ENCODE measurements around the gene MYO18B.

Gene MYO18B

DNA sequence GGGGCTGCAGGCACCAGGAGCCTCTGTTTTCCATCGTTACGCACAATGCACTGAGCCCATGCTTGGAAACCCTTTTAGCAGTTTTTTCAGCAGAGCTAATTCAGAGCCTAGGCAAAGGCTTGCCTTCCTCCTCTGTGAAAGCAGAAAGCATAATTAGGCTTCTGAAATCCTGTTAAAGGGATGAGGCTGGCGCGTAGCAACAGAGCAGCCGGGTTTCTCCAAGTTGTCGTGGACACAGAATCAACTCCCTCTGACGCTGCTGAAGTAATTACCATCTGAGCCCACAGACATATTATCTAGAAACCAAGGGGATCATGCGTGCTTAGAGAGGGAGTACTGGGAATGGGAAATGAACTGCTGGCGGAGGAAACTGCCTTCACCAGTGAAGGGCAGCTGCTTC lies 85.4 kb downstream of the MYO18B start:
- no peak for DNase-seq

DNA sequence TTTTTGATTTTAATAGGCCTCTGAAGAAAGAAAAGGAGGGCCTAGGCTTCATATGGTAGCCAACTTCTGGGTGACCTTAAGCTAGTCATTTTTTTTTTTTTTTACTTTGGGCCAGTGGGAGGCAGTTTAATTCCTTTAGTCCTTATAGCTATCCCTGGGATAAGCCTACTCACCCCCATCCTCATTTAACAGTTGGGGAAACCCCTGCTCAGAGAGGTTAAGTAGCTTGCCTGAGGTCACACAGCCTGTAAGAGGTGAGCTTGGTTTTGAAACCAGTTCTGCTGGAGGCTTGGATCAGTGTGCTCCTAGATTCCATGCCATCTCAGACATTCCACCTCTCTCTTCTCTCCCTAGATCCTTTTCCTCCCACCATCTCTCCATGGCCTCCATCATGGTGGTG lies 86.4 kb downstream of the MYO18B start:
- no peak for DNase-seq

- DNase-seq, result no peak
Observed at GRCh38 chr22:25829237-25829636, 87.2 kb downstream of the MYO18B start.

DNA sequence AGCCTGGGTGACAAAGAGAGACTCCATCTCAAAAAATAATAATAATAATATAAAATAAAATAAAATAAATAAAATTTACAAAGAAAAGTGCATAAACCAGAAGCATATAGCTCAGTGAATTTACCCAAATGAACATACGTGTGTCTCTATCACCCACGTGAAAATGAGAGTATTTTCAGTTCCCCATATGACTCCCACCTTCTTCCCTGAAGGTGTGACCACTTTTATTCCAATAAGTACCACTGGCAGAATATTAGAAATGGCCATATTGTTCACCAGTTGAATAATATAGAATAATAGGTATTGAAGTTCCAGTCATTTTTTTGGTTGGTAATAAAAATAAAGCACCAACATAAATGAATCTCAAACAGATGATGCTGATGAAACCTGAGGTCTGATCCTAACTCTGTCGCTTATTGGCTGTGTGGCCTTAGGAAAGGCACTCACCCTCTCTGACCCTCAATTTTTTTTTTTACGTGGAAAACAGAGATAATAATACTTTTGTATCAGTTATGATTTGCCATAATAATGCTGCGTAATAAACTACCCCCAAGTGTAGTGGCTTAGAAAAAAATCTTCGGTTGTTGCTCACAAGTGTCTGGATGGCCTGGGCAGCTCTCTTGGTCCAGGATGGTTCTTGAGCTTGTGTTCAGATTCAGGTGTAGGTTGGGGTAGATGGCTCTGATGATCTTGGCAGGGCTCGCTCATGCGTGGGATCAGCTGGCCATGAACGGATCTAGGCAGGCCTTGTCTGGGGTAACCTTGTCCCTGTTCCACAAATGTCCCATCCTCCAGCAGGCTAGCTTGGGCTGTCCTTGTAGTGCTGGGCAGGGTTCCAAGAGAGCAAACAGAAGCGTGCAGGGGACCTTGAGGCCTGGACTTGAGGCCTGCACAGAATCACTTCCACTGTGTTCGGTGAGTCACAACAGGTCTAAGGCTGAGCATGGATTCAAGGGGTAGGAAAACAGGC lies 88.1 kb downstream of the MYO18B start:
- DNase-seq, result no peak

DNA sequence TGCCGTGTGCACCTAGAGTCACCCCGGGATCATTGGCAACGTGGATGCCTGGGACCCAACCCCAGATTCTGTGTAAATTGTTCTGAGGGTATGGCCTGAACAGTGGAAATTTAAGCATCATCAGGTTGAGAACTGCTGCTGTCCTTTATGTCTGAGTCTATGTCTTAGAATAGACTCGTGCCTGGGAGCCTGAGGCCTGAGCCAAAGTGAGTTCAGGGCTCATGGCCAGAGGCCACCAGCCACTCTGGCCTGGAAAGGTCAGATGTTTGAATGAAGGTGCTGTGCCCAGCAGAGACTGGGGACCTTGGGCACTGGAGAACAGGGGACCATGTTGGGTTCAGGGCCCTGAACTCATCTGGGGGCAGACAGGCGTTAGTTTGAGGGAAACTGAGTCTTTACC lies 91.1 kb downstream of the MYO18B start:
- no peak for DNase-seq

GRCh38 chr22:25833676-25834075 lies 91.7 kb downstream of the MYO18B start:
- no peak for DNase-seq

- no peak for DNase-seq
Observed at GRCh38 chr22:25834490-25834889, 92.5 kb downstream of the MYO18B start.

- no peak for DNase-seq
Observed at GRCh38 chr22:25835348-25835747, 93.4 kb downstream of the MYO18B start.

GRCh38 chr22:25837288-25837900 lies 95.4 kb downstream of the MYO18B start:
- DNase-seq, result no peak

GRCh38 chr22:25838960-25839741 lies 97.2 kb downstream of the MYO18B start:
- no peak for DNase-seq

GRCh38 chr22:25839755-25840154 lies 97.8 kb downstream of the MYO18B start:
- DNase-seq, result no peak

- DNase-seq, result no peak
Observed at GRCh38 chr22:25840167-25840566, 98.2 kb downstream of the MYO18B start.

DNA sequence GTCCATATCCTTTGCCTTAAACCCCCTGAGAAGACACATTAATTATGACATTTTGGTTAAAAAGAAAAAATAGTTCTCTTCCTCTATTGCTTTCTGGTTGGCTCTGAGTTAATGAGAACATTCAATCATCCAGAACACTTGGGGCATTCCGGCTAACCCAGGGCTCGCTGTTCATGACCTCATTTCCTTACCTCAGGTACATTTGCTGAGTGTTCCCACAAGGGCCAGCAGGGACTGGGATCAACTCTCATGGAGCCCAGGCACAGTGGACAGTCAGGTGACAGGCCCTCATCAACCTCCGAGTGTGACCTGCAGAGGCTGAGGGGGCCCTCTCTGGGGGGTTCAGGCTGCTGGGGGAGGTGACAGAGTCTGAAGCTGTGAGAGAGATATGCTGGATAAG lies 98.9 kb downstream of the MYO18B start:
- no peak for DNase-seq

- DNase-seq, result no peak
Observed at GRCh38 chr22:25841775-25842174, 99.8 kb downstream of the MYO18B start.

GRCh38 chr22:25843660-25844405 lies 101.8 kb downstream of the MYO18B start:
- DNase-seq, result no peak

DNA sequence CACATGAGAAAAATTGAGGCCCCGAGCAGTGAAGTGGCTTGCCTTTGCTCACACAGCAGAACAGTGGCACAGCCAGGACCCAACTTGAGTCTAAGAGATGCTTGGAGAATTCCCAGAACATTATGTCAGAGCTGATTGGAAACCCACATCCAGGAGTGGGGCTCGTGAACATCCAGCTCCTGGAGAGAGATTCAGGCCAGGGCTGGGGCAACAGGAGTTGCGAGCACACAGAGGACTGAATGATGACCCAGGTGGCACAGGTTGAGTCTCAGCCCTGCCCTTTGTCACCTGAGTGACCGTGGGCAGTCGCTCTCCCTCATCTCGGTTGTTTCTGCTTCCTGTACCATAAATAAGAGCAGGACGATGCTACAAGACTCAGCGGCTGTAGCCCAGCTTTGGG lies 102.6 kb downstream of the MYO18B start:
- no peak for DNase-seq

- peak in 1 of 2 experiments; percentile 10 for DNase-seq
Observed at GRCh38 chr22:25845985-25846745, 104.2 kb downstream of the MYO18B start.

GRCh38 chr22:25847451-25847850 lies 105.5 kb downstream of the MYO18B start:
- no peak for DNase-seq

DNA sequence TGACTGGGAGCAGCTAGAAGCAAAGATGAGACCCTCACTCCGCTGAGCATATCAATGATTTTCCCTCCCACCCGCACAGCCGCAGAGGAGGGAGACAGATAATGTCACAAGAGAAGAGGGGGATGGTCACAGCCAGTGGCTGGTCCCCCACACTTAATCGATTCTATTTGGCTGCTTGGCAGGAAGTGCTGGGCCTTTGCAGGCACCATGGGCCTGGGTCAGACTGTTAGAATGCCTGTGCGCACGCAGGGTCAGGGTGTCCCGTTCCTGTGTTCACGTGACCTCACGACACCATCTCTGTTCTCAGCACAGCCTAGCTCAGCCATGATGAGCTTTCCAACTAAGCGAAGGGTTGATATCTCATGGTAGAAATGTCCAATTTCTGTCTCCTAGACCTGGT lies 107.0 kb downstream of the MYO18B start:
- DNase-seq, result no peak

- no peak for DNase-seq
Observed at GRCh38 chr22:25849522-25849921, 107.5 kb downstream of the MYO18B start.

DNA sequence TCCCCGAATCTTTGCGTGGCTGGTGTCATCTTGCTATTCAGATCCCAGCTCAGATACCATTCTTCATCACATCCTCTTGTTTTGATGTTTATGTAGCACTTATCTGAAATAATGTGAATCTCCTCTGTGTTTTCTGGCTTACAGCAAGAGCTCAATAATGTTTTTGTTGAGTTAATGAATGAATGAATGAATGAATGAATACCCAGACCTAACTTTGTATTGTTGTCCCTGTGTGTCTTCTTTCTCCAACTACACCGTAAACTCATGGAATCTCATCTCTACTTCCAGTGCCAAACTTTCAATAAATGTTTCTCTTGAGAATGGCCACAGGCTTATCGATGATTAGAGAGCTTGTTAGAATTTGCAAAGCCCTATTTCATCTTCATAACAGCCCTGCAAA lies 110.2 kb downstream of the MYO18B start:
- no peak for DNase-seq

- no peak for DNase-seq
Observed at GRCh38 chr22:25853078-25853477, 111.1 kb downstream of the MYO18B start.
